HEK293 (cell line): ENCODE results near the gene TRUB2.

Experiments used
- GLI4 ChIP-seq: fragments of 450-650 bp; formaldehyde crosslinking; IDR thresholded peaks from 2 replicates; pipeline ENCODE4 v1.5.1; 2016; ENCODE audit warnings: missing biosample characterization, missing genetic modification characterization
- MEIS1 ChIP-seq: sonication (generic); formaldehyde crosslinking; IDR thresholded peaks from 2 replicates; pipeline ENCODE4 v1.8.1; 2022; ENCODE audit warnings: missing genetic modification reagents, mild to moderate bottlenecking, borderline replicate concordance
- SP2 ChIP-seq: fragments of 450-650 bp; formaldehyde crosslinking; IDR thresholded peaks from 2 replicates; pipeline ENCODE4 v1.5.1; 2016; ENCODE audit warnings: missing biosample characterization, missing genetic modification characterization
- ZEB2 ChIP-seq: fragments of 450-650 bp; formaldehyde crosslinking; IDR thresholded peaks from 2 replicates; pipeline ENCODE4 v1.5.1; 2016; ENCODE audit warnings: missing biosample characterization, missing genetic modification characterization
- ZNF132 ChIP-seq: fragments of 450-650 bp; formaldehyde crosslinking; IDR thresholded peaks from 2 replicates; pipeline ENCODE4 v1.5.1; 2017; ENCODE audit warnings: missing biosample characterization, missing genetic modification characterization, borderline replicate concordance
- ZNF391 ChIP-seq: fragments of 450-650 bp; formaldehyde crosslinking; IDR thresholded peaks from 2 replicates; pipeline ENCODE4 v1.5.1; 2016; ENCODE audit warnings: low read depth, missing biosample characterization, missing genetic modification characterization, borderline replicate concordance
- ZNF404 ChIP-seq: fragments of 450-650 bp; formaldehyde crosslinking; IDR thresholded peaks from 2 replicates; pipeline ENCODE4 v1.5.1; 2017; ENCODE audit warnings: missing biosample characterization, missing genetic modification characterization
- ZNF530 ChIP-seq: fragments of 450-650 bp; formaldehyde crosslinking; IDR thresholded peaks from 2 replicates; pipeline ENCODE4 v1.5.1; 2016; ENCODE audit warnings: low read depth, missing biosample characterization, missing genetic modification characterization
- ZNF830 ChIP-seq: fragments of 450-650 bp; IDR thresholded peaks from 2 replicates; pipeline ENCODE4 v1.5.0; 2018; ENCODE audit warnings: missing biosample characterization, missing genetic modification characterization, low read depth, mild to moderate bottlenecking, moderate library complexity
- TF ChIP-seq, protein P1 (sequence below): fragments of 450-650 bp; formaldehyde crosslinking; IDR thresholded peaks from 2 replicates; pipeline ENCODE4 v1.5.1; 2016; ENCODE audit warnings: missing biosample characterization, missing genetic modification characterization
- TF ChIP-seq, protein P2 (sequence below): fragments of 450-650 bp; formaldehyde crosslinking; IDR thresholded peaks from 2 replicates; pipeline ENCODE4 v1.5.1; 2016; ENCODE audit warnings: missing biosample characterization, missing genetic modification characterization
- TF ChIP-seq, protein P3 (sequence below): fragments of 450-650 bp; formaldehyde crosslinking; IDR thresholded peaks from 2 replicates; pipeline ENCODE4 v1.5.1; 2017; ENCODE audit warnings: missing biosample characterization, missing genetic modification characterization

DNA sequence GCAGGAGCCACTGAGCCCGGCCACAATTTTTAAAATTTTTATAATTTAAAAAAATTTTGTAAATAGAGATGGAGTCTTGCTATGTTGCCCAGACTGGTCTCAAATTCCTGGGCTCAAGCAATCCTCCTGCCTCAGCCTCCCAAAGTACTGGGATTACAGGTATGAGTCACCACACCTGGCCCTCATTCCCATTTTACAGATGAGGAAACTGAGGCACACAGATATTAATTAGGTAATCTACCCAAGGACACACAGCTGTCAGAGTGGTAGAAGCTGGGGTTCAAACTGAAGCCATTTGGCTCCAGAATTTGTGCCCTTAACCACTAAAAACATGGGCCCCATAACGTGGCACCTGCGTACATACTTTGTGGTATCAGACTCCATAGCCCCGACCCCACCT lies 7.5 kb downstream of the TRUB2 start:
- no peak for TF ChIP-seq ZNF404
- no peak for TF ChIP-seq GLI4 (tag by site-specific recombination)
- TF ChIP-seq ZNF391 (tag by site-specific recombination): no peak
- TF ChIP-seq, protein P1, sequence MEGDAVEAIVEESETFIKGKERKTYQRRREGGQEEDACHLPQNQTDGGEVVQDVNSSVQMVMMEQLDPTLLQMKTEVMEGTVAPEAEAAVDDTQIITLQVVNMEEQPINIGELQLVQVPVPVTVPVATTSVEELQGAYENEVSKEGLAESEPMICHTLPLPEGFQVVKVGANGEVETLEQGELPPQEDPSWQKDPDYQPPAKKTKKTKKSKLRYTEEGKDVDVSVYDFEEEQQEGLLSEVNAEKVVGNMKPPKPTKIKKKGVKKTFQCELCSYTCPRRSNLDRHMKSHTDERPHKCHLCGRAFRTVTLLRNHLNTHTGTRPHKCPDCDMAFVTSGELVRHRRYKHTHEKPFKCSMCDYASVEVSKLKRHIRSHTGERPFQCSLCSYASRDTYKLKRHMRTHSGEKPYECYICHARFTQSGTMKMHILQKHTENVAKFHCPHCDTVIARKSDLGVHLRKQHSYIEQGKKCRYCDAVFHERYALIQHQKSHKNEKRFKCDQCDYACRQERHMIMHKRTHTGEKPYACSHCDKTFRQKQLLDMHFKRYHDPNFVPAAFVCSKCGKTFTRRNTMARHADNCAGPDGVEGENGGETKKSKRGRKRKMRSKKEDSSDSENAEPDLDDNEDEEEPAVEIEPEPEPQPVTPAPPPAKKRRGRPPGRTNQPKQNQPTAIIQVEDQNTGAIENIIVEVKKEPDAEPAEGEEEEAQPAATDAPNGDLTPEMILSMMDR (tag by site-specific recombination): no peak
- TF ChIP-seq ZNF830 (tag by site-specific recombination): no peak
- no peak for TF ChIP-seq ZNF132 (tag by site-specific recombination)
- no peak for TF ChIP-seq SP2 (tag by site-specific recombination)
- no peak for TF ChIP-seq ZNF530
- TF ChIP-seq, protein P2, sequence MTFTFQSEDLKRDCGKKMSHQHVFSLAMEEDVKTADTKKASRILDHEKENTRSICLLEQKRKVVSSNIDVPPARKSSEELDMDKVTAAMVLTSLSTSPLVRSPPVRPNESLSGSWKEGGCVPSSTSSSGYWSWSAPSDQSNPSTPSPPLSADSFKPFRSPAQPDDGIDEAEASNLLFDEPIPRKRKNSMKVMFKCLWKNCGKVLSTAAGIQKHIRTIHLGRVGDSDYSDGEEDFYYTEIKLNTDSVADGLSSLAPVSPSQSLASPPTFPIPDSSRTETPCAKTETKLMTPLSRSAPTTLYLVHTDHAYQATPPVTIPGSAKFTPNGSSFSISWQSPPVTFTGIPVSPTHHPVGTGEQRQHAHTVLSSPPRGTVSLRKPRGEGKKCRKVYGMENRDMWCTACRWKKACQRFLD (tag by site-specific recombination): no peak
- no peak for TF ChIP-seq ZEB2
- TF ChIP-seq, protein P3, sequence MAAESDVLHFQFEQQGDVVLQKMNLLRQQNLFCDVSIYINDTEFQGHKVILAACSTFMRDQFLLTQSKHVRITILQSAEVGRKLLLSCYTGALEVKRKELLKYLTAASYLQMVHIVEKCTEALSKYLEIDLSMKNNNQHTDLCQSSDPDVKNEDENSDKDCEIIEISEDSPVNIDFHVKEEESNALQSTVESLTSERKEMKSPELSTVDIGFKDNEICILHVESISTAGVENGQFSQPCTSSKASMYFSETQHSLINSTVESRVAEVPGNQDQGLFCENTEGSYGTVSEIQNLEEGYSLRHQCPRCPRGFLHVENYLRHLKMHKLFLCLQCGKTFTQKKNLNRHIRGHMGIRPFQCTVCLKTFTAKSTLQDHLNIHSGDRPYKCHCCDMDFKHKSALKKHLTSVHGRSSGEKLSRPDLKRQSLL (tag by site-specific recombination): no peak
- TF ChIP-seq MEIS1 (CRISPR knock-in tag): no peak
